Subcutaneous adipose tissue (tissue), 4 donors: Measurements from ENCODE around the gene OVOL1. TPM values are rescaled to one million over a fixed set of nuclear protein-coding genes. Genes with fewer than 3 reads are reported as not detected.

ENCODE experiments used
- total RNA-seq, 4 donors: library from RNA; depleted of rRNA; stranded (reverse); fragments of >200 nt; gene quantifications; one replicate each; pipeline ENCODE4 v1.1.0, GENCODE V29; 2016
- TF ChIP-seq, protein P1 (sequence below): fragments of 450-650 bp; IDR thresholded peaks from one replicate; pipeline ENCODE4 v1.5.1; 2016; ENCODE audit warnings: low read depth, mild to moderate bottlenecking, control low read depth, antibody characterized with exemption, moderate library complexity

The OVOL1 gene
- total RNA-seq, 4 donors from 2014 or later, result 0.34 to 0.44 TPM; not detected in 2

DNA sequence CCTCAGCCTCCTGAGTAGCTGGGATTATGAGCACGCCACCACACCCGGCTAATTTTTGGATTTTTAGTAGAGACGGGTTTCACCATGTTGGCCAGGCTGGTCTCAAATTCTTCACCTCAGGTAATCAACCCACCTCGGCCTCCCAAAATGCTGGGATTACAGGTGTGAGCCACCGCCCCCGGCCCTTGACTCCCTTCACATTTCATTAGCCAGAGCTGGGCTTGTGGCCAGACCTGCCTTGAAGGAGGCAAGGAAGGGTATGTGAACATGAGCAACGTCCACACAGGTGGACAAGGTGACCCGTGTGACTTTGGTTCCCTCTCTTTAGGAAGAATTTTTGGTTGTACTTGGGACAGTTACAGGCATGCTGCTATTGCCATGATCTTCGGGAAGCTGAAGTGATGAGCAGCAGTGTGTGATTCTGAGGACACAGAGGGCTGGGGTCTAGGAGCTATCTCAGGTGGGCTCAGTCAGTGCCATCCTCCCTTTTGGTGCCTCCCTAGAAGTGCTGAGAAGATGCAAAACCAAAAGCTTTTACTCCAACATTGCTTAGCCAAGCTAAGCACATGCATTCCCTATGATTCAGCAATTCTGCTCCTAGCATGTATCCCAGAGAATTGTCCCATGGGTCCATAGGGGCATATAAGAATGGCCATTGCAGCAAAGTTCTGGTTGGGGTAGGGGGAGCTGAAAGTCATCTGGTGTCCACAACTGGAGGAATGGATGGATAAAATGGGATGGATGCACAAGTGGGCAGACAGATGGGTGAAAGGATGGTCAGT lies 12.1 kb upstream of the OVOL1 start:
- TF ChIP-seq, protein P1, sequence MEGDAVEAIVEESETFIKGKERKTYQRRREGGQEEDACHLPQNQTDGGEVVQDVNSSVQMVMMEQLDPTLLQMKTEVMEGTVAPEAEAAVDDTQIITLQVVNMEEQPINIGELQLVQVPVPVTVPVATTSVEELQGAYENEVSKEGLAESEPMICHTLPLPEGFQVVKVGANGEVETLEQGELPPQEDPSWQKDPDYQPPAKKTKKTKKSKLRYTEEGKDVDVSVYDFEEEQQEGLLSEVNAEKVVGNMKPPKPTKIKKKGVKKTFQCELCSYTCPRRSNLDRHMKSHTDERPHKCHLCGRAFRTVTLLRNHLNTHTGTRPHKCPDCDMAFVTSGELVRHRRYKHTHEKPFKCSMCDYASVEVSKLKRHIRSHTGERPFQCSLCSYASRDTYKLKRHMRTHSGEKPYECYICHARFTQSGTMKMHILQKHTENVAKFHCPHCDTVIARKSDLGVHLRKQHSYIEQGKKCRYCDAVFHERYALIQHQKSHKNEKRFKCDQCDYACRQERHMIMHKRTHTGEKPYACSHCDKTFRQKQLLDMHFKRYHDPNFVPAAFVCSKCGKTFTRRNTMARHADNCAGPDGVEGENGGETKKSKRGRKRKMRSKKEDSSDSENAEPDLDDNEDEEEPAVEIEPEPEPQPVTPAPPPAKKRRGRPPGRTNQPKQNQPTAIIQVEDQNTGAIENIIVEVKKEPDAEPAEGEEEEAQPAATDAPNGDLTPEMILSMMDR, result no peak

DNA sequence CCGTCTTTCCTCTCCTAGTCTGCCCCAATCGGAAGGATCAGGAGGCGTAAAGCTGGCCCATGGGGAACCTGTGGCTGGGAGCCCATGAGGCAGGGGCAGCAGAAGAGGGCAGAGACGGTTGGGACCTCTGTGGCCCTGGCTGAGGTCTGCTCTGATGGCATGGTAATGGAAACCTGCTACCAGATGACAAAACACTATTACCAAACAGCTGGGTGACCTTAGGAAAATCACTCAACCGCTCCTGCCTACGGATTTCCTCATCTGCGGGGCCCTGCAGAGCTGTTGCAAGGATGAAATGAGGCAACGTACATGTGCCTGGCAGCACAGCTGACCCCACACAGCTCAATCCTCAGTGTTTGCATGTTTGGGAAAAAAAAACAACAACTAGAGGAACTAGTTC lies 10.7 kb upstream of the OVOL1 start:
- TF ChIP-seq, protein P1, result no peak

DNA sequence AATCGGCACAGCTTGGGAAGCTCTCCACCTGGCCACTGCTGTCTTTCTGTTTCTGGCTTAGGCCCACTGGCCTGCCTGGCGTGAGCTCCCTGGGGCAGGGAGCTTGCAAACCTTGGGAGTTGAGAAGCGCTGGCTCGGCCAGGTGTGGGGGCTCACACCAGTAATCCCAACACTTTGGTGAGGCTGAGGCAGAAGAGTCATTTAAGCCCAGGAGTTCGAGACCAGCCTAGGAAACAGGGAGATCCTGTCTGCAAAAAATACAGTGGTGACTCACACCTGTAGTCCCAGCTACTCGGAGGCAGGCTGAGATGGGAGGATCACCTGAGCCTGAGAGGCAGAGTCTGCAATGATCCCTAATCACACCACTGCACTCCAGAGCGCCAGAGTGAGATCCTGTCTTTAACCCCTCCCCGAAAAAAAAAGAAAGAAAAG lies 10.1 kb upstream of the OVOL1 start:
- TF ChIP-seq, protein P1, result no peak

DNA sequence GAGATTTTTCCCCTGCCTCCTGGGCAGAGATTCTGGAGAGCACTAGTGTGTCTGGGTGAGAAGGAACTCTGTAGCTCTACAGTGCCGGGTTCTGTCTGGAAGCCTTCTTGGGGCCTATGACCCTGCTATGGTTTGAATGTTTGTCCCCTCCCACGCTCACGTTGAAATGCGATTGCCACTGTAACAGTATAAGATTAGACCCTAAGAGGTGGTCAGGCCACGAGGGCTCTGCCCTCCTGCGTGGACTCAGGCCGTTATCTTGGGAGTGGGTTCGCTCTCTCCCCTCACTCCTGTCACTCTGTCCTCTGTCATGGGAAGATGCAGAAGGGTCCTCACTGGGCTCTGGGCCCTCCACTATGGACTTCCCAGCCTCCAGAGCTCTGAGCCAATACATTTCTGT lies 9.6 kb upstream of the OVOL1 start:
- TF ChIP-seq, protein P1, result no peak

DNA sequence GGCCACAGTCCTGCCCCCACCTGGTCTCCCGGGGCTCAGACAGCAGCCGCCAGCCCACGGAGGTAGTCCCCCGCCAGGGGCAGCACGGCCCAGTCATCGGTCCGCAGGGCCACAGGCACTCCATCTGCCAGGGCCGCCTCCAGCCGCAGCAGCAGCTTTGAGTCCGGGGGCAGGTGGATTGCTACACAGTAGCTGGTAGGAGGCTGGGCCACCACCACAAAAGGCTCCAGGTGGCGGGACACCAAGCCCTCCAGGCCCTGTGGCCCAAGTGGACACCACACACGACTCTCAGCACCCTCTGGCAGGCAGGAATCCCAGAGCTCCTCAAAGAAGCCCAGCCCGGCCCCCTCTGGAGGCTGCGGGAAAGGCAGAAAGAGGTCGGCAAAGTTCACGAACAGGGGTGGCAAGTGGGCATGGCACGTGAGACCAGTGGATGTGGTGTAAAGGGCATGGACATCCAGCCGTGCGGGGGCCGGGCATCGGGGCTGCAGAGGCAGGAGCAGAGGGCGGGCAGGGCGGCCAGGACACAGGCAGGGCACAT lies 9.0 kb upstream of the OVOL1 start:
- TF ChIP-seq, protein P1, result no peak

DNA sequence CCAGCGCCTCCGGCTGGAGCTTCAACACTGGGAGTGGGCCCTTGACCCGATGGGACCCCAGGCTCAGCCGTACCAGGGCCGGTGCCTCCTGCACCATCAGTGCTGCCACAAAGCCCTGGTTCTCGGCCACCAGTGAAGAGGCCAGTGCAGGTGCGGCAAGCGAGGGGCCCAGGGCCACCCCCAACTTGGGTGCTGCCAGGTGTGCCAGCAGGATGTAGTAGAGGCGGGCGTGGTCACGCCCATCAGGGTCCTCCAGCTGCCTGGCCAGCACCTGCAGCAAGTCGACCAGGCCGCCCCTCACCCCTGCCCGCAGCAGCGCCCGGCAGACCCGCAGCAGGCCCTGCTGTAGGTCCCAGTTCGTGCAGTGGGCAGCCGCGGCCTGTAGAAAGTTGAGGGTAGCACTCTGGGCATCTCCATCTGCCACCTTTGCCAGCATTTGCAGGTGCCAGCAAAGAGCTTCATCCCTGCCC lies 8.4 kb upstream of the OVOL1 start:
- TF ChIP-seq, protein P1, result no peak

DNA sequence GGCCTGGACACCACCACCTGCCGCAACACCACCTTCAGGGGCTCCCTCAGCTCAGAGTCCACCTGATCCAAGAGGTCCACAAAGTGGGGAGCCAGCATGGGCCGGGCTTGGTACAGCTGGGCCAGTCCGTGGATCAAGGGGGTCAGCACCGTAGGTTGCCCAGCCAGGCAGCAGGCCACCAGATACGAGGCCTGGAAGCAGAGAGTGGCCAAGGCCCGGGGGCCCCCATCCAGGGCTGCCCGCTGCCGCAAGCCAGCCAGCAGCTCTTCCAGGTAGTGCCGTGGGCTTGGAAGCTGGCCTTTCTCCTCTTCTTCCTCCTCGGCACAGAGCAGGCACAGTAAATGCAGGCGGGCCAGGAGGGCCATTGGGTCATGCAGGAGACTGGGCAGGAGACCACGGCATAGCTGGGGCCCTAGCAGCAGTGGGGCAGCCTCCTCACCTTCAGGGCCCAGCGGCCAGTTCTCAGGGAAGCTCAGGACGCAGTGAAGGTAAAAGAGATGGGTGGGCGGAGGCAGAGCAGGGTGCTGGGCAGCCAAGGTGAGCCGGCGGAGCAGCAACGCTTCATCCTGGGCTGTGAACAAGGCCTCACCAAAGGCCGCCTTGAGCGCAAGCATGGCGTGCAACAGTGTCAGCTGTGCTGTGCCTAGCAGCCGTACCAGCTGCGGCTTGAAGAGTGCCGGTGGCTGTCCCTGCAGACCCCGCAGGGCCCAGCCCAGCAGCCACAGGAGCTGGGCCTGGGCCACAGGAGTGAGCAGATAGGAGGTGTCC lies 7.8 kb upstream of the OVOL1 start:
- TF ChIP-seq, protein P1, result no peak
